ENCODE measurements around the gene TARDBP.
"Not testable (repeated sequence)": the region's sequence is repeated elsewhere in the genome, so short reads cannot be mapped to it uniquely, and the experiment has no call there.

Gene TARDBP

DNA sequence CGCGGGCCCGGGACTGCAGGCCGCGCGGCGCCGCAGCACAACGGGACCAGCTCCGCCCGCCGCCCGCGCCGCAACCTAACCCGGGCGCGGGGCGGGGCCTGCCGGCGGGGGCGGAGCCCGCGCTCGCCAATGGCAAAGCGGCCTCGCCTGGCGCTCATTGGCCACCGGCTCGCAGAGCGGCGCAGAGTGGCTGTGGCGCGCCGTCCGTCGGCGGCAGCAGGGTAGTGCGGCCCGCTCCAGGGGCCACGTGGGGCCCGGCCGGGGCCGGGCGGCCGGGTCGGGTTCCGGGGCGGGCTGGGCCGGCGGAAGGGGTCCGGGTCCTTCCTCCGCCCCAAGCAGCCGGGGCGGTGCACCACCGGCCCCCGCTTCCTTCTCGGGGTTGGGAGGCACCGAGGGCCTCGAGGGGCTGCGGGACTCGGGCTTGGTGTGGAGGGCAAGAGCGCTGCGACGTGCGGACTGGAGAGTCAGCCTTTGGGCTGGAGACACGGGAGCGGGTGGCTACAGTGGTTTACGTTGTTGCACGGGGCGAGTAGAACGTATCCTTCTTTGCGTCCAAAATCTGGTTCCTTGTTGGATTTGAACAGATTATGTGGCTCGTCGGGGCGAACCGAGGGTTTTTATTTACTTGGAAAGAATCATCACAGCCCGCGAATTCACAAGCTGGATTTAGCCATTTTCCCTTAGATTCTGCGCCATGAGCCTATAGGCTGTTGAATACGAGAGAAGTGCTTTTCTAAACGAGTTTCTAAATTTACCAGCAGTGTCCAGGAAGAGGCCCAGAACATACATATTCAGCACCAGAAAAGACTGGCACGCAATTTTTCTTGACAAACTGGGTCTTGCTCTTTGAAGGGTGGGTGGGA is 47.7 kb downstream of the TARDBP start, which contains the start of gene SRM:
TSS of gene SRM (minus strand) at position 51 of the 863 bp plus-strand sequence. CDS start 75 bp downstream, outside the sequence.
- DNase-seq (ENCODE audit: low read depth), result peak; percentile 32

DNA sequence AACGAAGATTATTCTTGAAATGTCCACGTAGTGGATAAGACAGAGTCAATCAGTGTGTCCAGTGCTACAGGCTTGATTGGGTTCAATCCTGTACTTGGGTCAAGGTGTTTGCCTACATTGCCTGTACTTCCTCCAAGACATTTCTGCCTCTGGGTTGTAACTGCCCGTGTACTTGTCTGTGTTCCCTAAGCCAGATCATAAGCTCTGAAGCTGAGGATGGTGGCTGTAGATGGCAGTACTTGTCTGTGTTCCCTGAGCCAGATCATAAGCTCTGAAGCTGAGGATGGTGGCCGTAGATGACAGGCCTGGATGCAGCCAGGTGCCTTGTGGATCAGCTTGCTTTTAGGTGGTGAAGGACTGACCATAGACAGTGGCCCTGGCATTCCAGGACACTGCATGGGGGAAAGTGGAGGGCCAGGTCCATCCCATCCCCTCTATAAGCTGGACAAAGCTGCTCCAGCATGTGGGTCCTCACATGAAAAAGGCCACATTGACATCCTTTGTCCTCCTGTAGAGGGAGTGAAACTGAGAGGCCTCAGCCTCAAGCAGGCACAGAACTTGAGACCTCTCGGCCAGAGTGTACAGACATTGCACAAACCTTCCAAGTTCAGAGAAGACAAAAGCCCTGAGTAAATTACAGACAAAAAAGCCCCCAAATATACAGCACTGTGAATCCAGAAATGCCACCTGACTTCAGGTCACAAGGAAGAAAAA is 49.4 kb downstream of the TARDBP start:
- no peak for DNase-seq (ENCODE audit: low read depth)

DNA sequence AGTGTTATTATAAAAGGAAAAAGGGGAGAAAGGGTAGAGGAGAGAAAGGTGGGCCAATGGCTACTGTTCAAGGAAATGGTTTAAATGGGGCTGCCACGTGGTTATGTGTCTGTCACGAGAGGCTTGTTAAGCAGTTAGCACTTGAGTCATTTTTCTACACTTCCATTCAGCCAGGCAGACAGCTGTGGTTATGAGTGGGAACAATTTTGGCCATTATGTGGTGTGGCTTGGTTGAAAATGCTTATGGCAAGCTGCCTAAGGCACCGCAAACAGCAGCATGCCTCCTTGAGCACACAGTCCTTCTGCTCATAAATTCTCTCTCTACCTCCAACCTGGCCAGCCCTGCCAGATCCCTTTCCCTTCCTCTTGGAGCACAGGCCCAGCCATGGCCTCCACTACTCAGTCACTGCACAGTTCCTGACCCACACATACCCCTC is 50.5 kb downstream of the TARDBP start:
- peak; percentile 93 for DNase-seq (ENCODE audit: low read depth)

DNA sequence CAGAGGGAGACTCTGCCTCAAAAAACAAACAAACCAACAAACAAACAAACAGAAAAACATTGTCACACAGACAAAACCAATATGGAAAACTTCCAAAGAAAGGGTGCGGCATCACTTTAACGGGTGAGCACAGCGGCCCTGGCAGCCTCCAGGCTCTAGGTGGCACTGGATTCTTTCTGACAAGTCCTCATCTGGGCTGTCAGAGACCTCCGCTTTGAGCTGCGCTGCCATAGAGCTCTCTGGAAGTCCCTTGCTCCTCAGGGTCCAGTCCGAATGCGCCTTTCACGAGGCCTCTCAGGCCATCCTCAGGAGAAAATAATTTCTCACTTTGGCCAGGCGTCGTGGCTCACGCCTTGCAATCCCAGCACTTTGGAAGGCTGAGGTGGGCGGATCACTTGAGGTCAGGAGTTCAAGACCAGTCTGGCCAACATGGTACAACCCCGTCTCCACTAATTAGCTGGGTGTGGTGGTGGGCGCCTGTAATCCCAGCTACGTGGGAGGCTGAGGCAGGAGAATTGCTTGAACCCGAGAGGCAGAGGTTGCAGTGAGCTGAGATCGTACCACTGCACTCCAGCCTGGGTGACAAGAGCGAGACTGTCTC is 51.6 kb downstream of the TARDBP start:
- not testable (repeated sequence) for DNase-seq (ENCODE audit: low read depth)

GRCh38 chr1:11064942-11065341 is 52.5 kb downstream of the TARDBP start:
- DNase-seq (ENCODE audit: low read depth), result no peak

DNA sequence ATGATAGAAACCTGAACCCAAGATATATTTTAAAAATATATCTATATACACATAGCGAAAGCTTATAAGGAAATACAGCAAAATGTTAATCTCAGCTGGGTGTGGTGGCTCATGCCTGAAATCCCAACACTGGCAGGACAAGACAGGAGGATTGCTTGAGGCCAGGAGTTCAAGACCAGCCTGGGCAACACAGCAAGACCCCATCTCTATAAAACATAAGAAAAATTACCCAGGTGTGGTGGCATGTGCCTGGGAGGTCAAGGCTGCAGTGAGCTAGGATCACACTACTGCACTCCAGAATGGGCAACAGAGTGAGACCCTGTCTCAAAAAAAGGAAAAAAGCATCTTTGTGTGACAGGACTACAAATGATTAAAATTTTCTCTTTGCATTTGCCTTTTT is 53.3 kb downstream of the TARDBP start:
- DNase-seq (ENCODE audit: low read depth), result no peak

GRCh38 chr1:11067716-11068599 is 55.5 kb downstream of the TARDBP start:
- DNase-seq (ENCODE audit: low read depth), result no peak

DNA sequence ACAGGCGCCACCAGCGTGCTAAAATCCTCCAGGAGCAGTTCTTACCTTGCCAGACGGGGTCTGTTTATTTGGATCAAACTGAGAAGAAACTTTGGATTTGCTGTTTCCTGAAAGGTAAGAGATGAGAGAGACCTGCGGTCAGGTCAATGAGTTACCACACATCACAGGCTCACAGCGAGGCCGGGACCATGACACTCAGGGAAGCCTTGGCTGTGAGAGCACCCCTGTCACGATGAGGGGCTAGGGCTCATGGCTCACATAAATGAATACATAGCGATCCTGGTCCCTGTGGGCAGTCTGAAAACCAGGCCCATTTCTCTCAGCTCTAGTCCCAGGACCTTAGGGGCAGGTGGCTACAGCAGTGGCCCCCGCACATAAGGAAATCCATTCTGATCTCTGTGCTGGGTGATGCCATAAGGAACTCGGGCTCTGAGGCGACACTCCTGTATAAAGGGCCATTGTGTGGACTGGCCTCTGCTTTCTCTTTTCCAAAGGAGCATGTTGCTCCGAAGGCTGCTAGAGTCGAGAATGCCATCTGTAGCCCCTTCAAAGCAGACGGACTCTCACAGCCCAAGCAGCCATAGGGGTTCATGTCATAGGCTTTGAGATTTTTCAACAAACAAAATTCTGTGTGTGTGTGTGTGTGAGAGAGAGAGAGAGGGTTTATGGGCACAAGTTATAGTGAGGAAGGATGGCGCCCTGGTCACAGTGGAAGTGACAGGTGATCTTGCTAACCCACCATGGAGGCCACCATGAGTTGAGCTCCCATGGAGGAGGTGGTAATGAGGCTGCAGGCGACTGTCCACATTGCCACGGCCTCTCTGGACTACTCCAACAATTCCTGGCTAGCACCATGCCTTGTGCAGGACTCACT is 56.4 kb downstream of the TARDBP start:
- DNase-seq (ENCODE audit: low read depth), result no peak

- DNase-seq (ENCODE audit: low read depth), result no peak
Observed at GRCh38 chr1:11070876-11071275, 58.4 kb downstream of the TARDBP start.

DNA sequence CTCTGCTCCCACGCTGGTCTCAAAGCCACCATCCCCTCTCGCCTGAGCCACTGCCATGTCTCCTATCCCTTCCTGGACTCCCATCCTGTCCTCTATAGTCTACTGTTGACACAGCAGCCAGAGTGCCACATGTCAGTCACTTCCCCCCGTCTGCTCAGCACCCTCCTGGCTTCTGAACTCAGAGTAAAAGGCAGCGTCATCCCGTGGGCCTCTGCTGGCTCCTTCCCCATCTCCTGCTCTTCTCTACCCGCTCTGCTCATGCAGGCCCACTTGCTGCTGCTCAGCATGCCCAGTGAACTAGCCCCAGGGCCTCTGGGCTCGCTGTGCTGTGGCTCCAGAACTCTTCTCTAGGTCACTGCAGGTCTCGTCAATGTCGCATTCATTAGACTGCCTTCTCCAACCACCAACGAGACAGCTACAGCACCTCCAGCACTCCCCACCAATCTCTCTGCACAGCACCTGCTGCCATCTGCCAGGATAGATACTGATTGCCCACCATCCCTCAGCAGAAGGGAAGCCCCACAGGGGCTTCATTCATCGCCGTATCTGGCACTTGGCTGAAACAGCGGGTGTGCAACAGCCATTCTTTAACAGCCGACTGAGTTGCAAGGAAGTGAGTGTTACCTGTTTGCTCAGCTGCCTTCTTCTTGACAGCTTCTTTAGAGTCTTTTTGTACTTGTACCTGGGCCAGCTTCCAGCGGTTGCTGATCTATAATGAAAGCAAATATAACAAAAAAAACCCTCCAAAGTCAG is 59.2 kb downstream of the TARDBP start:
- DNase-seq (ENCODE audit: low read depth), result no peak

DNA sequence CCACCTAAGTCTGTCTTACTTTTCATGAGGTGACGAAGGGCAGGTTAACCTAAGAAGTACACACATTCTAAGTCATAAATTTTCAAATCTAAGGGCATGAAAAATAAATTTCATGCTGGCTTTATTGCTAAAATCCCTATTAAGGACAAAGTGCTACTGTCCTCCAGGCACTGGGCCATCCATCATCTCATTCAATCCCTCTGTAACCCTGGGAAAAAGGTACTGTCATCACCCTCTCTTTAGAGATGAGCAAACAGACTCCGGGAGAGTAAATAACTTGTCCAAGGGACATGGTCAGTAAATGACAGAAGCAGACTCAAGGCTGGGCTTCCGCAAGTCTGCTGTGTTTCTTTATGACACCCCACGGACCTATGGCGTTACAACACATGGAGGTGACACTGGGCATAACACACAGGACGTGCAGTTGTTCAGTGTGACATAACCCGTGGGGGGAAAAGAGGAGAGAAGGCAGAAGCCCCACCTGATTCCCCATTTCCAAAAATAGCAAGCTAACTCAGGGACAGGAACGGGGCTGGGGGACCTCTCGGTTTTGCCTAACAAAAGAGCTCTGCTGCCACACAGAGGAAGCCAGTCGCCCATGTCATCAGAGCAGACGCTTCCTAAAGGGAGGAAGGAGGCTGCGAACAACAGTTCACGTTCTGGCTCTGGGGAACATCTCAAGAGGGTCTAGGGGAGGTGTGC is 59.9 kb downstream of the TARDBP start:
- DNase-seq (ENCODE audit: low read depth), result no peak

DNA sequence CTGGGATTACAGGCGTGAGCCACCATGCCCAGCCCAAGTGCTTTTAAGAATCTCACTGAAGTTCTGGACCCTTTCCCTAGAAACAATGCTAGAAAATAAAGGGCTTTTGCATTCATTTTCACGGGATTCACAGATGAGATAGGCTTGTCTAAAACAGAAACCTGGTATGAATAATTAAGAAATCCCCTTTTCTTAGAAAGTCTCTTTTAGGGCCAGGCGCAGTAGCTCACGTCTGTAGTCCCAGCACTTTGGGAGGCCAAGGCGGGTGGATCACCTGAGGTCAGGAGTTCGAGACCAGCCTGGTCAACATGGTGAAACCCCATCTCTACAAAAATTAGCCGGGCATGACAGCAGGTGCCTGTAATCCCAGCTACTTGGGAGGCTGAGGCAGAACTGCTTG is 60.9 kb downstream of the TARDBP start:
- DNase-seq (ENCODE audit: low read depth), result not testable (repeated sequence)

All from GM04503 (cell line).